Naive thymus-derived CD4-positive, alpha-beta T cell (primary cell): Measurements from ENCODE around the gene CXCR6. TPM values are rescaled to one million over a fixed set of nuclear protein-coding genes. Genes with fewer than 3 reads are reported as not detected.

Experiments used
- ATAC-seq: fragments of 150-1000 bp; cut with Tn5 transposase; 2 replicates; pipeline ENCODE4 v1.10.0; 2021; ENCODE audit warnings: mild to moderate bottlenecking, moderate library complexity
- CTCF ChIA-PET: fragments of 350-600 bp; sonication (Branson Sonifier 250); formaldehyde crosslinking; loops from one replicate; lab custom pipeline; 2021; ENCODE audit warnings: antibody characterized with exemption; lab: Charles Lee
- POLR2A ChIA-PET: fragments of 350-600 bp; sonication (Branson Sonifier 250); formaldehyde crosslinking; loops from one replicate; lab custom pipeline; 2021; ENCODE audit warnings: antibody characterized with exemption, inconsistent platforms; lab: Charles Lee
- DNase-seq, 9 donors: peaks; one replicate each; pipeline versions ENCODE4 v3.0.0 to v3.0.0-alpha.2; 2020 to 2022; ENCODE audit warnings: mixed read lengths in 1 of 9
- H3K27ac ChIP-seq: one replicate; pipeline ENCODE4 v1.7.0; 2013; ENCODE audit warnings: mild to moderate bottlenecking, low read depth, low read length, moderate library complexity
- H3K27me3 ChIP-seq, 2 donors: one replicate each; pipeline ENCODE4 v1.7.0; 2013; ENCODE audit warnings: low read length in 2 of 2, mild to moderate bottlenecking in 2 of 2, moderate library complexity in 2 of 2; ENCODE audit not compliant: control insufficient read depth in 2 of 2, insufficient read depth in 2 of 2
- H3K36me3 ChIP-seq, 3 experiments: 1 replicate in 2 of 3; 2 replicates in 1 of 3; pipeline ENCODE4 v1.7.0; 2013; ENCODE audit warnings: low read length in 3 of 3, mild to moderate bottlenecking in 3 of 3, moderate library complexity in 1 of 3; ENCODE audit not compliant: insufficient read depth in 3 of 3, control insufficient read depth in 2 of 3
- H3K4me1 ChIP-seq, 2 donors: one replicate each; pipeline ENCODE4 v1.7.0; 2013; ENCODE audit warnings: low read length in 2 of 2, mild to moderate bottlenecking in 2 of 2, moderate library complexity in 1 of 2; ENCODE audit not compliant: control insufficient read depth in 2 of 2, insufficient read depth in 2 of 2
- H3K4me3 ChIP-seq: 2 replicates; pipeline ENCODE4 v1.7.0; 2013; ENCODE audit warnings: mild to moderate bottlenecking, low read length
- H3K9me3 ChIP-seq, 3 experiments: 1 replicate in 2 of 3; 2 replicates in 1 of 3; pipeline ENCODE4 v1.7.0; 2013; ENCODE audit warnings: low read length in 3 of 3; ENCODE audit not compliant: control insufficient read depth in 2 of 3
- H3K27ac Mint-ChIP-seq, 9 donors: one replicate each; pipeline ENCODE4 v1.8.0; 2020 to 2022; ENCODE audit warnings: mixed read lengths in 9 of 9, mild to moderate bottlenecking in 8 of 9, moderate library complexity in 5 of 9, inconsistent platforms in 2 of 9
- H3K27me3 Mint-ChIP-seq, 5 donors: one replicate each; pipeline ENCODE4 v1.8.0; 2021 to 2022; ENCODE audit warnings: mixed read lengths in 5 of 5, mild to moderate bottlenecking in 1 of 5
- H3K36me3 Mint-ChIP-seq, 5 donors: one replicate each; pipeline ENCODE4 v1.8.0; 2020 to 2022; ENCODE audit warnings: mixed read lengths in 5 of 5, mild to moderate bottlenecking in 3 of 5, inconsistent platforms in 1 of 5
- H3K4me1 Mint-ChIP-seq, 7 donors: one replicate each; pipeline ENCODE4 v1.8.0; 2020 to 2022; ENCODE audit warnings: mixed read lengths in 7 of 7, mild to moderate bottlenecking in 3 of 7, inconsistent platforms in 1 of 7
- H3K4me3 Mint-ChIP-seq, 10 donors: one replicate each; pipeline ENCODE4 v1.8.0; 2020 to 2022; ENCODE audit warnings: mild to moderate bottlenecking in 10 of 10, mixed read lengths in 10 of 10, moderate library complexity in 6 of 10, inconsistent platforms in 2 of 10
- H3K9me3 Mint-ChIP-seq, 11 donors: one replicate each; pipeline ENCODE4 v1.8.0; 2020 to 2022; ENCODE audit warnings: mixed read lengths in 11 of 11, mild to moderate bottlenecking in 4 of 11, inconsistent platforms in 1 of 11, moderate library complexity in 1 of 11
- intact Hi-C, 2 donors: fragments of 100-400 bp; cut with micrococcal nuclease; formaldehyde crosslinking; loops; one replicate each; pipeline ENCODE4 v1.15.1; 2023
- polyA plus RNA-seq, 2 donors: library from polyadenylated mRNA; unstranded; fragments of 300-500 nt; fragmentation: Illumina TruSeq; gene quantifications; one replicate each; pipeline ENCODE4 v1.2.3, GENCODE V29; 2021
- total RNA-seq, 6 experiments: library from RNA in 5 of 6; stranded (reverse) in 5 of 6; gene quantifications; 1 replicate in 5 of 6; 2 replicates in 1 of 6; pipeline ENCODE4 v1.2.3 and lab custom pipeline; 2021 to 2026

CXCR6 gene
- total and polyA plus RNA-seq, 7 experiments from 2014 or later, result 0.12 to 33.7 (median 0.23) TPM; not detected in 1

GRCh38 chr3:45987368-45988291 is 44.4 kb downstream of the CXCR6 start:
- intact Hi-C loops, result no loop called here
- Histone ChIP-seq H3K36me3 (peaks cover 0 to 39% (median 6%) of the 10 kb centered on the region in 3 experiments), H3K4me1 (peaks cover 2 to 39% of the 10 kb centered on the region in 2 donors), H3K27me3 (no peaks in the 10 kb centered on the region), H3K27ac (no peak overlapping the region), H3K4me3 (no peak overlapping the region), H3K9me3 (no peaks in the 10 kb centered on the region)
- peaks cover 0 to 66% (median 8%) of the 10 kb centered on the region in 5 donors for H3K36me3 Mint-ChIP-seq
- H3K4me3 Mint-ChIP-seq, result peak overlapping the region in 1 of 10 donors; percentile 26
- ChIA-PET CTCF (interaction anchor here (1.0 kb wide), 1 partner anchor 91 kb away, joined by 4 read pairs; no protein-coding TSS in a partner anchor), POLR2A (interaction anchor here (0.6 to 1.4 kb wide), 2 partner anchors 8 to 89 kb away, joined by 3 to 6 read pairs; partner anchors contain the start of gene FYCO1)
- H3K27ac Mint-ChIP-seq, result peak overlapping the region in 2 of 9 donors; percentile 11 to 35
- no peaks in the 10 kb centered on the region for H3K9me3 Mint-ChIP-seq
- no peaks in the 10 kb centered on the region for H3K27me3 Mint-ChIP-seq
- peaks cover 34 to 74% (median 48%) of the 10 kb centered on the region in 7 donors for H3K4me1 Mint-ChIP-seq
- ATAC-seq, result peak; percentile 44
- no peak for DNase-seq

- Mint-ChIP-seq H3K4me3 (no peak overlapping the region), H3K4me1 (peaks cover 40 to 76% (median 55%) of the 10 kb centered on the region in 7 donors), H3K36me3 (peaks cover 0 to 66% (median 8%) of the 10 kb centered on the region in 5 donors), H3K9me3 (no peaks in the 10 kb centered on the region), H3K27me3 (no peaks in the 10 kb centered on the region), H3K27ac (peak overlapping the region in 1 of 9 donors; percentile 16)
- no peak overlapping the region for H3K27ac ChIP-seq
- peaks cover 0 to 31% (median 6%) of the 10 kb centered on the region in 3 experiments for H3K36me3 ChIP-seq
- H3K9me3 ChIP-seq, result no peaks in the 10 kb centered on the region
- no peak for DNase-seq
- intact Hi-C loops, result no loop called here
- no peaks in the 10 kb centered on the region for H3K27me3 ChIP-seq
- ChIA-PET POLR2A (no interaction called here), CTCF (no interaction called here)
- H3K4me3 ChIP-seq, result no peak overlapping the region
- ATAC-seq, result peak; percentile 27
- H3K4me1 ChIP-seq, result peaks cover 9 to 47% of the 10 kb centered on the region in 2 donors
These were observed 45.1 kb downstream of the CXCR6 start for GRCh38 chr3:45988362-45988761.

DNA sequence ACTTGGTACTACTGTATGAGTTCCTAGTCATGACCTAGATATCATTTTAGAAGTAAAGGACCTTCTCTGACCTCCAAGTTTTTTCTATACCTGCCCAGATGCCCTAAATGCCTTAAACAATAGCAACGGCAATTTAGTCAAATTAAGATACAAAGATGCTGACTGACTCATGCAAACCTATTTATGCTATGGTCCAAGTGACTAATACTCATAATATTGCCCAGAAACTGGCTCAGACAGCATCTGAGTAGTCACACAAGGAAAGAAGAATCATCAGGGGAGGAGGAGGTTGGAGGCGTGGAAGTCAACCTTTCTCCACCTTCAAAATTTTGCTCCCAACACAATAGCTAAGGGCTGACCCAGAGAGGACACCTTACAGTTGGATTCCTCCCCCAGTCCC is 45.5 kb downstream of the CXCR6 start:
- H3K27me3 ChIP-seq, result no peaks in the 10 kb centered on the region
- H3K36me3 ChIP-seq, result peaks cover 0 to 27% (median 3%) of the 10 kb centered on the region in 3 experiments
- no peak overlapping the region for H3K27ac ChIP-seq
- ATAC-seq (no peak), DNase-seq (no peak)
- H3K4me1 Mint-ChIP-seq, result peaks cover 40 to 76% (median 59%) of the 10 kb centered on the region in 7 donors
- ChIA-PET POLR2A (no interaction called here), CTCF (interaction anchor here (0.7 kb wide), 1 partner anchor 88 kb away, joined by 3 read pairs; no protein-coding TSS in a partner anchor)
- no peaks in the 10 kb centered on the region for H3K9me3 ChIP-seq
- peaks cover 0 to 66% (median 8%) of the 10 kb centered on the region in 5 donors for H3K36me3 Mint-ChIP-seq
- H3K27ac Mint-ChIP-seq, result peak overlapping the region in 1 of 9 donors; percentile 25
- intact Hi-C loops, result no loop called here
- H3K4me3 Mint-ChIP-seq, result no peak overlapping the region
- no peak overlapping the region for H3K4me3 ChIP-seq
- no peaks in the 10 kb centered on the region for H3K27me3 Mint-ChIP-seq
- peaks cover 13 to 50% of the 10 kb centered on the region in 2 donors for H3K4me1 ChIP-seq
- H3K9me3 Mint-ChIP-seq, result no peaks in the 10 kb centered on the region

DNA sequence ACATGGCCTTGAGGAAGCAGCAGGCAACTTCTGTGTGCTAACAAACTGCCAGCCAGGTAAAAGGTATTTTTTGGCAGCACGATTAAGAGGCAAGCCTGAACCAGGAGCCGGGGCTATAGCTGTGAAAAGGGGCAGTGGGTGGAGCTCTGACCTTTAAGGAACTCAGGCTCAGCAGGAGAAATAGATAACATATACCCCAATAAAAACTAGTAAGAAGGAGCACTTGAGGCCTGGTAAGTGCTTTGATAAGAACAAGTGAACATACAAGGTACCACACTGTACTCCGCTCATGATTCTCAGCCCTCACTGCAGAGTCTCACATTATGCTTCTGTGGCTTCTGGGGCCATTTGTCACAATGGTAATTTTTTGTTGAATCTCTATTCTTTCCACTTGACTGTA is 46.9 kb downstream of the CXCR6 start:
- Histone ChIP-seq H3K4me3 (no peak overlapping the region), H3K36me3 (peaks cover 0 to 14% (median 0%) of the 10 kb centered on the region in 3 experiments), H3K4me1 (peaks cover 15 to 59% of the 10 kb centered on the region in 2 donors), H3K27ac (no peak overlapping the region), H3K27me3 (no peaks in the 10 kb centered on the region), H3K9me3 (no peaks in the 10 kb centered on the region)
- intact Hi-C loops, result loop anchor here (10.0 kb wide), 3 partner anchors 145 to 985 kb away; partner anchors contain the start of genes LZTFL1 (in 2 of the 2), CCDC12 (in 1 of the 2), LIMD1 (in 1 of the 2) and NBEAL2 (in 1 of the 2)
- Mint-ChIP-seq H3K36me3 (peaks cover 0 to 55% (median 4%) of the 10 kb centered on the region in 5 donors), H3K27ac (peak overlapping the region in 2 of 9 donors; percentile 15 to 57), H3K9me3 (no peaks in the 10 kb centered on the region), H3K4me3 (peak overlapping the region in 1 of 10 donors; percentile 61), H3K4me1 (peaks cover 40 to 80% (median 62%) of the 10 kb centered on the region in 7 donors), H3K27me3 (no peaks in the 10 kb centered on the region)
- DNase-seq (no peak), ATAC-seq (no peak)
- ChIA-PET POLR2A (interaction anchor here (0.6 kb wide), 1 partner anchor 24 kb away, joined by 4 read pairs; no protein-coding TSS in a partner anchor), CTCF (no interaction called here)

- CTCF ChIA-PET, result no interaction called here
- no peak overlapping the region for H3K27ac ChIP-seq
- DNase-seq (no peak), ATAC-seq (no peak)
- POLR2A ChIA-PET, result no interaction called here
- intact Hi-C loops, result loop anchor here (10.0 kb wide), 3 partner anchors 147 to 983 kb away; partner anchors contain the start of genes LZTFL1 (in 2 of the 2), CCDC12 (in 1 of the 2), LIMD1 (in 1 of the 2) and NBEAL2 (in 1 of the 2)
- Mint-ChIP-seq H3K4me3 (peak overlapping the region in 1 of 10 donors; percentile 34), H3K27ac (peak overlapping the region in 5 of 9 donors; percentile 27 to 56 (median 48)), H3K4me1 (peaks cover 40 to 79% (median 68%) of the 10 kb centered on the region in 7 donors), H3K36me3 (peaks cover 0 to 54% (median 3%) of the 10 kb centered on the region in 5 donors), H3K27me3 (no peaks in the 10 kb centered on the region), H3K9me3 (no peaks in the 10 kb centered on the region)
- no peak overlapping the region for H3K4me3 ChIP-seq
- H3K9me3 ChIP-seq, result no peaks in the 10 kb centered on the region
- H3K36me3 ChIP-seq, result peaks cover 0 to 7% (median 0%) of the 10 kb centered on the region in 3 experiments
- H3K27me3 ChIP-seq, result no peaks in the 10 kb centered on the region
- H3K4me1 ChIP-seq, result peaks cover 22 to 65% of the 10 kb centered on the region in 2 donors
These were observed 48.1 kb downstream of the CXCR6 start for GRCh38 chr3:45991341-45991740.

DNA sequence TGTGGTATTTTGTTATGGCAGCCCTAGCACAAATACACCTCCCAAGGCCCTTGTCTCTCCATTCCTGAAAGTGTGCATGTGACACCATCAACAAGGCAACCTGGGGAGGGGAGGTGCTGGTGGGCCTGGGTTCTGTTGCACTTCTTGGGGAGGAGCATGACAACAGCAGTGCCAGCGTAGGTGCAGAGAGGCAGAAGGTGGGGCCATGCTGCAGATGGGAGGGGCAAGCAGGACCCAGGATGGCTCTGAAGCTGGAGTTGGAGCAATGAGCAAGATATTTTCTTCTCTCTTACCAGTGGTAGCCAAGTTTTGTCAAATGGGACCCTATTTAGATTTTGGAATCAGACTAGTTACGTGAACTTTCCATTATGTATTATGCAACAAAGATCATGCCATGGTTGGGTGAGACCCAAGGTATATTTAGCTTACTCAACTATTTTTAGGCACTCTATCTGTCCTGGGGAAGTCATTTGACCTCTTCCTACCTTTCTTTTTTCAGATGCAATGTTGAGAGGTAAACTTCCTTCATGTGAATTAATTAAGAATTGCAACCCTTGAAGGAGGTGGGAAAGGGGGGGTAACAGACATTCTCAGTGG is 49.0 kb downstream of the CXCR6 start:
- peaks cover 0 to 47% (median 3%) of the 10 kb centered on the region in 5 donors for H3K36me3 Mint-ChIP-seq
- ChIA-PET CTCF (interaction anchor here (0.6 to 1.5 kb wide), 2 partner anchors 48 to 87 kb away, joined by 3 read pairs; no protein-coding TSS in a partner anchor), POLR2A (interaction anchor here (0.6 kb wide), 2 partner anchors 15 to 77 kb away, joined by 3 read pairs; no protein-coding TSS in a partner anchor)
- no peaks in the 10 kb centered on the region for H3K27me3 Mint-ChIP-seq
- H3K4me3 Mint-ChIP-seq, result peak overlapping the region in 5 of 10 donors; percentile 9 to 80 (median 29)
- DNase-seq (no peak), ATAC-seq (no peak)
- H3K4me1 ChIP-seq, result peaks cover 22 to 68% of the 10 kb centered on the region in 2 donors
- H3K9me3 Mint-ChIP-seq, result peaks cover 0 to 2% (median 0%) of the 10 kb centered on the region in 11 donors
- H3K4me3 ChIP-seq, result no peak overlapping the region
- no peaks in the 10 kb centered on the region for H3K9me3 ChIP-seq
- peaks cover 0 to 7% (median 0%) of the 10 kb centered on the region in 3 experiments for H3K36me3 ChIP-seq
- H3K27ac ChIP-seq, result no peak overlapping the region
- intact Hi-C loops, result loop anchor here (10.0 kb wide), 3 partner anchors 147 to 983 kb away; partner anchors contain the start of genes LZTFL1 (in 2 of the 2), CCDC12 (in 1 of the 2), LIMD1 (in 1 of the 2) and NBEAL2 (in 1 of the 2)
- peak overlapping the region in 3 of 9 donors; percentile 31 to 89 (median 65) for H3K27ac Mint-ChIP-seq
- H3K27me3 ChIP-seq, result no peaks in the 10 kb centered on the region
- peaks cover 33 to 77% (median 64%) of the 10 kb centered on the region in 7 donors for H3K4me1 Mint-ChIP-seq
